Esophagus muscularis mucosa (tissue), 4 donors: ENCODE results near the gene RASAL2.

Source experiments
- EP300 ChIP-seq: sonication (generic); formaldehyde crosslinking; IDR thresholded peaks from one replicate; pipeline ENCODE4 v1.6.1; 2017; ENCODE audit warnings: antibody characterized with exemption
- POLR2AphosphoS5 ChIP-seq, 2 donors: sonication (generic); formaldehyde crosslinking; IDR thresholded peaks; one replicate each; pipeline ENCODE4 v1.6.1; 2017; ENCODE audit warnings: antibody characterized with exemption in 2 of 2
- TF ChIP-seq, protein P1 (sequence below), 3 experiments: fragments of 200-600 bp in 2 of 3; fragments of 450-650 bp in 1 of 3; sonication (generic) in 2 of 3; IDR thresholded peaks; one replicate each; pipeline ENCODE4 v1.5.1; 2017 to 2019; ENCODE audit warnings: antibody characterized with exemption in 3 of 3, mild to moderate bottlenecking in 2 of 3, moderate library complexity in 1 of 3

DNA sequence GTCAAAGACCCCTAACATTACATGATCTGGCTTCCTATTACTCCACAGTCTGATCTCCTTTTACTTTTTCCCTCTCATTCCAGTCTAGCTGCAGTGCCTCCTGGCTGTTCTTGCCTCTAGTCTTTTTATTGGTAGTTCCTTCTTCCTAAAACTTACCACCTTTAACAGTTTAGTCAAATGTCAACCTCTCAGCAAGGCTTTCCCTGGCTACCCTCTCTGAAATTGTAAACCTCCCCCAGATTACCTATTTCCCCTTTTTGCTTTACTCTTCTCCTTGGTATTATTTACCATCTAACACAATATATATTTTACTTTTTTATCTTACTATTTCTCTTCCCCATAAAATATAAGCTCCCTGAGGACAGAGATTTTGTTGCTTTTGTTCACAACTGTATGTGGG lies 273.2 kb downstream of the RASAL2 start:
- TF ChIP-seq, protein P1, sequence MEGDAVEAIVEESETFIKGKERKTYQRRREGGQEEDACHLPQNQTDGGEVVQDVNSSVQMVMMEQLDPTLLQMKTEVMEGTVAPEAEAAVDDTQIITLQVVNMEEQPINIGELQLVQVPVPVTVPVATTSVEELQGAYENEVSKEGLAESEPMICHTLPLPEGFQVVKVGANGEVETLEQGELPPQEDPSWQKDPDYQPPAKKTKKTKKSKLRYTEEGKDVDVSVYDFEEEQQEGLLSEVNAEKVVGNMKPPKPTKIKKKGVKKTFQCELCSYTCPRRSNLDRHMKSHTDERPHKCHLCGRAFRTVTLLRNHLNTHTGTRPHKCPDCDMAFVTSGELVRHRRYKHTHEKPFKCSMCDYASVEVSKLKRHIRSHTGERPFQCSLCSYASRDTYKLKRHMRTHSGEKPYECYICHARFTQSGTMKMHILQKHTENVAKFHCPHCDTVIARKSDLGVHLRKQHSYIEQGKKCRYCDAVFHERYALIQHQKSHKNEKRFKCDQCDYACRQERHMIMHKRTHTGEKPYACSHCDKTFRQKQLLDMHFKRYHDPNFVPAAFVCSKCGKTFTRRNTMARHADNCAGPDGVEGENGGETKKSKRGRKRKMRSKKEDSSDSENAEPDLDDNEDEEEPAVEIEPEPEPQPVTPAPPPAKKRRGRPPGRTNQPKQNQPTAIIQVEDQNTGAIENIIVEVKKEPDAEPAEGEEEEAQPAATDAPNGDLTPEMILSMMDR (IDR thresholded peaks at IDR 0.05): no peak
- TF ChIP-seq POLR2AphosphoS5 (IDR thresholded peaks at IDR 0.05) (no peak), EP300 (no peak)
